ENCODE measurements around the gene DUSP22.

The DUSP22 gene

GRCh38 chr6:351867-352289 lies 59.6 kb downstream of the DUSP22 start:
- TF ChIP-seq, protein P1, sequence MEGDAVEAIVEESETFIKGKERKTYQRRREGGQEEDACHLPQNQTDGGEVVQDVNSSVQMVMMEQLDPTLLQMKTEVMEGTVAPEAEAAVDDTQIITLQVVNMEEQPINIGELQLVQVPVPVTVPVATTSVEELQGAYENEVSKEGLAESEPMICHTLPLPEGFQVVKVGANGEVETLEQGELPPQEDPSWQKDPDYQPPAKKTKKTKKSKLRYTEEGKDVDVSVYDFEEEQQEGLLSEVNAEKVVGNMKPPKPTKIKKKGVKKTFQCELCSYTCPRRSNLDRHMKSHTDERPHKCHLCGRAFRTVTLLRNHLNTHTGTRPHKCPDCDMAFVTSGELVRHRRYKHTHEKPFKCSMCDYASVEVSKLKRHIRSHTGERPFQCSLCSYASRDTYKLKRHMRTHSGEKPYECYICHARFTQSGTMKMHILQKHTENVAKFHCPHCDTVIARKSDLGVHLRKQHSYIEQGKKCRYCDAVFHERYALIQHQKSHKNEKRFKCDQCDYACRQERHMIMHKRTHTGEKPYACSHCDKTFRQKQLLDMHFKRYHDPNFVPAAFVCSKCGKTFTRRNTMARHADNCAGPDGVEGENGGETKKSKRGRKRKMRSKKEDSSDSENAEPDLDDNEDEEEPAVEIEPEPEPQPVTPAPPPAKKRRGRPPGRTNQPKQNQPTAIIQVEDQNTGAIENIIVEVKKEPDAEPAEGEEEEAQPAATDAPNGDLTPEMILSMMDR (conservative IDR thresholded peaks at IDR 0.05), result no peak
- TF ChIP-seq ZFX (IDR thresholded peaks at IDR 0.05), result no peak
- no peak overlapping the region for H3K27ac ChIP-seq

- no peak for TF ChIP-seq ZFX (IDR thresholded peaks at IDR 0.05)
- TF ChIP-seq, protein P1 (conservative IDR thresholded peaks at IDR 0.05), result no peak
- no peak overlapping the region for H3K27ac ChIP-seq
Measured at GRCh38 chr6:352474-352873, 60.2 kb downstream of the DUSP22 start.

- no peak overlapping the region for H3K27ac ChIP-seq
- TF ChIP-seq, protein P1 (conservative IDR thresholded peaks at IDR 0.05), result no peak
- TF ChIP-seq ZFX (IDR thresholded peaks at IDR 0.05), result no peak
Measured at GRCh38 chr6:352896-353470, 60.7 kb downstream of the DUSP22 start.

GRCh38 chr6:353642-354614 lies 61.6 kb downstream of the DUSP22 start:
- no peak for TF ChIP-seq ZFX (IDR thresholded peaks at IDR 0.05)
- H3K27ac ChIP-seq, result no peak overlapping the region

DNA sequence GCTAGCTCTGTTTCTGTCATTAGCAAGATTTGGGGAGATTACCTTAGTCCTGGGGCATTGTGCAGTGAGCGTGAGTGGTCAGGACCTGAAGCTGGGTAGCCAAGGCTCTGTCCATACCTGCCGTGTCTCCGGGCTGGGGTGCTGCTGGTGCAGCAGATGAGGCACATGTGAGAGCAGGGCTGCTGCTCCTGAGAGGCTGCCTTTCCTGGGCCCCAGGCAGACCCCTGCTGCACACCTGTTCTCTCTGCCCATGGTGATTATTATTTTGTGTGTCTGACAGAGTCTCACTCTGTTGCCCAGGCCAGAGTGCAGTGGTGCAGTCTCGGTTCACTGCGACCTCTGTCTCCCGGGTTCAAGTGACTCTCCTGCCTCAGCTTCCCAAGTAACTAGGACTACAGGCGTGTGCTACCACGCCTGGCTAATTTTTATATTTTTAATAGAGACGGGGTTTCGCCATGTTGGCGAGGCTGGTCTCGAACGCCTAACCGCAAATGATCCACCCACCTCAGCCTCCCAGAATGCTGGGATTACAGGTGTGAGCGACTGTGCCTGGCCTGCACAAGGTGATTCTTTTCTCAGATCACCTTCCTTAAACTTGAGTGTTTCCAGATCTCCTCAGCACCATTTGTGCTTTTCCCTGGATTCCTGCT lies 62.5 kb downstream of the DUSP22 start:
- no peak overlapping the region for H3K27ac ChIP-seq
- no peak for TF ChIP-seq ZFX (IDR thresholded peaks at IDR 0.05)
- TF ChIP-seq, protein P1 (conservative IDR thresholded peaks at IDR 0.05), result no peak

DNA sequence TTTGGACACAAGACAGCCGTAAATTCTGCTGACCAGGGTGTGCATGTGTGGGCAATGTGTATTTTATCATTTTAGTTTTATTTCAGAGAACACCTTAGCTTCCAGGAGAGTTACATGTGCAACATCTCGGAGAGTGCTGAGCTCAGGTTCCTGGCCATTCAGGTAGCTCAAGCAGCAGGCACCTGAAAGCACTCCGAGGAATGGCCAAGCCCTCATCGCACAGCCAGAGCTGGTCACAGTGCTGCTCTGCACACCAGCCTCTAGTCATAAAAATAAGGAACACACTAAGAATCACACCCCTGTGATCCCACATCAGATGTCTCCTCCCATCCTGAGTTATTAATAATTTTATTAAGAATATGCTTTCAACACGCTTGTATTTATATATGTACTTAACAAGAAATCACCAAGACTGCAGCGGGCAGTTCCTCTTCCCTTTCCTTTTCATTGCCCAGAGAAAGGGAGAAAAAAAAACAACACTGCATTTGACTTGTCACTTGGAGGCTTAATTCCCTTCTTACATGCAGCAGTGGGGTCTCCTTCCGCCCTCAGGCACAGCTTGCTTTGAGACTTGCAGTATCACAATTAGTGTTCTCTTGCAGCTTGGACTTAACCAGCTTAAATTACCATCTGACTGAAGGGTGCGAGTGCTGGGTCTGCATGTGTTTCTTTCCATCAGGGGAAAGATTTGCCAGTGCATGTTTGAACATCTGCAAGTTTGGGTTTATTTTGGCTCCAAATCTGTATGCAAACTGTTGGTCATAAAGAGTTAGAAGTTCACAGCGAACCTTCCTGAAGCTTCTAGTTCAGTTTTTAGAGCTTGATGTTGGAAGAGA lies 63.3 kb downstream of the DUSP22 start:
- no peak overlapping the region for H3K27ac ChIP-seq
- TF ChIP-seq, protein P1 (conservative IDR thresholded peaks at IDR 0.05), result no peak
- no peak for TF ChIP-seq ZFX (IDR thresholded peaks at IDR 0.05)

GRCh38 chr6:356828-357251 lies 64.6 kb downstream of the DUSP22 start:
- TF ChIP-seq ZFX (IDR thresholded peaks at IDR 0.05), result no peak
- TF ChIP-seq, protein P1 (conservative IDR thresholded peaks at IDR 0.05), result no peak
- H3K27ac ChIP-seq, result no peak overlapping the region
